ENCODE data around the gene FUCA1.

- TF ChIP-seq EZH2 (IDR thresholded peaks at IDR 0.05; ENCODE audit: insufficient read depth, poor library complexity, severe bottlenecking): no peak
- TF ChIP-seq EZH2phosphoT487 (IDR thresholded peaks at IDR 0.05; ENCODE audit: insufficient read depth, low read depth): no peak
Observed at GRCh38 chr1:23816361-23816760, 51.7 kb downstream of the FUCA1 start.
